Forelimb muscle (tissue), 1 donor: ENCODE results near the gene SLC38A10. TPM values are rescaled to one million over a fixed set of nuclear protein-coding genes. Genes with fewer than 3 reads are reported as not detected.

Experiments
- DNase-seq: peaks from one replicate; pipeline ENCODE4 v3.0.0-alpha.2; 2013; ENCODE audit warnings: low read depth
- polyA plus RNA-seq: library from polyadenylated mRNA; unstranded; fragments of 120-200 nt; gene quantifications from one replicate; pipeline ENCODE4 v1.2.1, GENCODE V29; 2013; ENCODE audit not compliant: insufficient read length

Gene SLC38A10
- polyA plus RNA-seq, 1 donor = 52.9 TPM

DNA sequence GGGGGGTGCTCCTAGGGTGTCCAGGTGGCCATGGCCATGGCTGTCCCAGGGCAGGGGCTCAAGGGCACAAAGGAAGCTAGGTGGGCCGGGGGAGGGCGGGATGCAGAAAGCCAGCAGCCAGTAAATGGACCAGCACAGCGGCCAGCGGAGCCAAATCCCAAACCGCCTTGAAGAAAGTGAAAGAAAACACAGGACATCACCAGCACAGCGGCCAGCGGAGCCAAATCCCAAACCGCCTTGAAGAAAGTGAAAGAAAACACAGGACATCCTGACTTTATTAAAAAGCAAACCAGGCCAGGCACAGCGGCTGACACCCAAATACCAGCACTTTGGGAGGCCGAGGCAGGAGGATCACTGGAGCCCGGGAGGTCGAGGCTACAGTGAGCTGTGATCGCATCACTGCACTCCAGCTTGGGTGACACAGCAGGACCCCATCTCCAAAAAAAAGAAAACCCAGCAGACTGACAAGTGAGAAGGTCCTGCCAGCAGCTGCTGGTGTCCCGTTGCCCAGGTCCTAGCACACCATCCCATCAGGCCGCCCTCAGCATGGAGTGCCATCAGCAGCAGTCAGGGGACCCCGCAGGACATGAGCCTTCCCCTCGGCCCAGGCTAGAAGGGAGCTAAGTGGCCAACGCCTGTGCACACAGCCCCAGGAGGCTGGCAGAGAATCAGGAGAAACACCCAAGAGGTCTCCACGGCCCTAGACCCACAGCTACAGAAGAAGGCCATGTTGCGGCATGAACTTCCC lies 17.0 kb downstream of the SLC38A10 start:
- no peak for DNase-seq

DNA sequence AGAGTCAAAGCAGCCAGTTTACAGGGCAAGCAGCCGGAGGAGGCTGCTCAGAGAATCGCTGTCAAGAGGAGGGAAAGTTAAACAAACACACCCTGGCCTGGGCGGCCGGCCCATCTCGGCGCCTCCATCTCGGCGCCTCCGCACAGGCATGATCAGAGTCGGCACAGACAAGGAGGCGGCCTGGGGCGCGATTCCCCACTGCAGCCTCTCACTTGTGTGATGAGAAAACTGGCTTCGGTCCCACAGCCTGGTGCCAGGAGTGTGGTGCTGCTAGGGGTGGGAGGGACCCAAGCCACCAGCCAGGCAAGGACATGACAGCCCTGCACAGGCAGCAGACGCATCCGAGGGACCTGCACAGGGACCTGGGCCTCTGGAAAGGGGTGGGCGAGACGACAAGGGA lies 17.7 kb downstream of the SLC38A10 start:
- no peak for DNase-seq

DNA sequence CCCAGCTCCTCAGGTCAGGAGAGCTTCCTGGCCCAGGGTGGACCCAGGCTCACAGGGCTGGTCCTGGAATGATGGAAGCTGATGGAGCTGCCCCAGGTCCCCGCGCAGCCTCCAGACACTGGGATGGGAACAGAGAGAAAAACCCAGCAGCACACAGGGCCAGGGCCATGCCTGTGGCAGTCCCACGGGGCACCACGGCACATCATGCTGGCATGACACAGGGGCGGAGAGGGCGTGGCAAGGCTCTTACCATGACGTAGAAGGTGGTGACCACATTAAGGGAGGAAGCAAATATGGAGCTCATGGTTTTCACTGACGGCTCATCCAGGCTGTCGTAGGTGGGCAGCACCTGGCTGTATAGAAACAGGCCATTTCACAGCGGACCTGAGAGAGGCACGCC lies 18.3 kb downstream of the SLC38A10 start:
- no peak for DNase-seq

DNA sequence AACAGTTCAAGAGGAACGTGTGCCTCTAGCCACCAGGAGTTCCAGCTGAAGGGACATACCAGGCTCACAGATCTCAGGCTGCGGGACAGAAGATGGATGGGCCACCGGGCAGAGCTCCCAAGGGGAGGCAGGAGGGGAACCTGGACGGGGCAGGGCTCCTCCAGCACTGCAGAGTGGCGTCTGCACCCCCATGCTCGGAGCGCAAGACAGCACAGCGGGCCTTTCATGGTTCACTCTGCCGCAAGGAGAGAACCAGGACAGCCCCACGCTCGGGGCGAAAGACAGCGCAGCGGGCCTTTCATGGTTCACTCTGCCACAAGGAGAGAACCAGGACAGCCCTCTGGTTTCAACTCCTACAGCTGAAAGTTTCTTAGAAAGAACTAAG lies 20.6 kb downstream of the SLC38A10 start:
- DNase-seq = no peak

DNA sequence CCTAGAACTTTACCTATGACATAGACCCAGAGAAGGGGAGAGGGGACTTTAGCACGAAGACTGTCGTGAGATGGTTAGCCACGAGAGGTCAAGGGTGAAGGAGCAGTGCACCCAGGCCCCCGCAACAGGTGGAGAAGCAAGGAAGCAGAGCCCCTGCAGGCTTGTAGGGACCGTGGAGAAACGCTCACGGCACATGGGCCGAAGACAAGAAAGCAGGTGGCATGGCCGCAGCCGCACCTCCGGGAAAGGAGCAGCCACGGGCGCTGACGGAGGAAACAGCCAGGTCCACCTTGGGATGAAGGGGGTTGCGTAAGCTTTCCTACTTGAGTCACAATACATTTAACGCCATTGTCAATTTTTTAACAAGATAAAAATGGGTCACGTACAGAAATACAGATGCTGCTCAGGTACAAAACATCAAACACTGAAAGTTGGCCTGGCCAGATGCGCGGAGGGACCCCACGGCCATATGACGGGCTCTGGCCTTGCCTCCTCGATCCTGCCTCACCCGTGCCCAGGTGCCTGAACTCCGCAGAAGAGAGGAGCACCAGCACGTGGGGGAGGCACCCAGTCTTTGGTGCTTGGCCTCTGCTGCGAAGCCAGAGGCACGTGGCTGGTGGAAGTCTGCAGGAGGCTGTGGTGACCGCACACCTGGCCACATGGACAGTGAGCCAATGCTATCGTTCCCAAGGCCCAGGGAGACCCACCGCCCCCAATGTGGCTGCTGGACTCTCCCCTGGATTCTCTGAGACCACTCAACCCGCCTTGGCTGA lies 21.2 kb downstream of the SLC38A10 start:
- no peak for DNase-seq

DNA sequence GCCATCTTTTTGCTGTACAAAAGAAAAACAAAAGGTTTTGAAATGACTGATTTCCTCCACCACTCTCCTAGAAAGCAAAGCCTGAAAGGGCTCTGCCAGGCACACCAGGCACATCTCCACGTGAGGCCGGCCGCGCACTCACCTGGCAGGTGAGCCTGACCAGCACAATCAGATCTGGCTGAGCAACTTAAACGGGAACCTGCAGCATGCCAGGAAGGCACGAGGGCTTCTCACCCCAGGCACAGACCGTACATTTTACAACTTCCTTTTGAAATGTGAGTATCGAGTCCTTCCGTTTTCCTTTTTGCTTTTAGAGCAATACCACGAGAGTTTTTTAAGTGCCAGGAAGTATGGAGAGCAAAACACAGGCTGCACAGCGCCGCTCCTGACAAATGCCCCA lies 22.5 kb downstream of the SLC38A10 start:
- no peak for DNase-seq

DNA sequence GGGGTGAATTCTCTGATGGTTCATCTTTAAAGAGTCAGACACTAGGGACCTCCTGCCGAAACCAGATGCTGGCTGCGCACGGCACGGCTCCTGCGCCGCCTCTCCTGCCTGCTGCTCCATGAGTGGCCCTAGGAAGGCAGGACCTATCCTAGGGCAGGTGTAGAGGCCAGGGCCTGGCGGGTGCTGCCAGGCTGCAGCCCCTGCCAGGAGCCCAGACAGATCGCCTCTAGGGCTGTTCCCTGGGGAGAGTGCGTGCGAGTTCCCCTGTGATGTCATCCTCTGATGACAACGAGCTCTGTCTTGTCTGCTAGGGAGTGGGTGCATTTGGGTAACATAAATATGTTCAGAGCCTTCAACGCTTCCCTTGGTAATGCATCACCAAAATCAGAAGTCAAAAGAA lies 23.9 kb downstream of the SLC38A10 start:
- no peak for DNase-seq

DNA sequence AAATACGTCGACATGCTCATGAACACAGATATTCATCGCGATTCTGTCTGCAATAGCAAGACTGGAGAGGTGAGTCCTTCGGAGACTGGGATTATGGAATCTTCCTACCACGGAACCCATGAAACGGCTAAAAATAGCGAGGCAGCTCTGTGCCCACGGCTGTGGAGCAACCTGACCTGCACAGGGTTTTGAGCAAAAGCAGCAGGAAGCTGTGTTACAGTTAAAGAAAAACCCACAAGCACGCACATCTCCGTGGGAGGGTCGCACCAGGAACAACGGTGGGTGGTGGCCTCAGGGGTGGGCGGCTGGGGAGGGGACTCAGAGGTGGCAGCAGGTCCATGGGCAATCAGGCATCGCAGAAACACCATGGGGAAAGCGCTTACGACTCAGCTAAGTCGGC lies 24.8 kb downstream of the SLC38A10 start:
- DNase-seq = no peak

DNA sequence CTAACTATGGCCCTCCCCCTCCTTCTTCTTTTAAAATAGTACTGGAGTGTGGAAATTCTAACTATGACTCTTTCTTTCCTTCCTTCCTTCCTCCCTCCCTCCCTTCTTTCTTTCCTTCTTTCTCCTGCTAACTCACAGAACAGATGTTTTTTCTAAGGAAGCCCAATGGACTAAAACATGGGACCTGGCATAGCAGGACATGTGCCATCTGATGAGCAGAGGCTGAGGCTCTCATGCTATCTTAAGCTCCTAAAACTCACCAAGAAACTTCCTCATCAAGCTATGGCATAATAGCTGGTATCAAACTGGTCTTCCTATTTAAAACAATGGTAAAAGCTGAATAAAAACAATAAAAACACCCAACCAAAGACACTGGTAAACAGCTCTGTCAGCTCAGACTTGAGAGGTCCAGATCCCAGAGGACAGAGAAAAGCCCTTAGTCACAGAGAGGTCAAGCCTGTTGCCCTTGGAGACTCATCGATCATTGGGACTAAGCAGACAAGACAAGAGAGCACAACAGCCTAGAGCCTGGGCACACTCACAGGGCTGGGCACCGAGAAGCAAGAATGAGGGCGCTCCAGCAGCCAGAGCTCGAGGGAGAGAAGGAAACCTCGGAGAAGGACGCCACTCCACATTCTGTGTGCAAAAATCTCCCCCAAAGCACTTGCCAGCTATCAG lies 27.6 kb downstream of the SLC38A10 start:
- no peak for DNase-seq

DNA sequence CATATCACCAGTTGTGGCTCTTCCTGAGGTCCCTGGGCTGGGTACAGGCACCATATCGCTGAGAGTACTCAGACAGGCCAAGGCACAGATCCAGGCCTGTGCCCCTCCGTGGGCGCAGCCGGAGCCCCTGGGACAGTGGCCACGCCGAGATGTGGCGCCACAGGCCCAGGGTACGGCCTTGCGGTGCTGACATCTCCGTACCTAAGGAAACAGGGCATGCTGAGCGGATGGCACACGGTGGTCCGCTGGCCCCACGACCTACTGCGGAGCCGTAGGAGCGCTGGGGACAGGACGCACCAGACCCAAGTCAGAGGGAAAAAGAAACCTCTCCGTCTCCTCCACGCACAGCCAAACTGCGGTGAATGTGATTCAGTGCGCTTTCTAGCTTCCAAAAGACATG lies 29.5 kb downstream of the SLC38A10 start:
- no peak for DNase-seq

DNA sequence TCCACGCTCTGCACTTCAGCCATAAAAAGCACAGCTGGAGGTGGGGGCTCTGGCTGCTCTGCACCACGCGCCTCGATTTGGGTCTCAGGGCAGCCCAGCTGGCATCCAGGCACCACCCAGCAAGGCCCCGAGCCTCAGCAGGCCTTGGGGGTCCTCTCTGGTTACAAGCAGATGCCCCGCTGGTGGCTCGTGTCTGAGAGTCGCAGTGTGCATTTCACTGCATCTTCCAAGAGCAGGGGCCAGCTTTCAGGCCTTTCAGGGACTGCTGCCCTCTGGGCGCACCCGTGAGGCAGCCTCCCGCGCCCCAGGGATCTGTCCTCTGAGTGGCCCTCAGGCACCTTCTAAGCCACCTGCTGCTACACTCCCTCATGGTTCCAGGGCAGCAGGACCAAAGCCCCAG lies 30.5 kb downstream of the SLC38A10 start:
- no peak for DNase-seq

DNA sequence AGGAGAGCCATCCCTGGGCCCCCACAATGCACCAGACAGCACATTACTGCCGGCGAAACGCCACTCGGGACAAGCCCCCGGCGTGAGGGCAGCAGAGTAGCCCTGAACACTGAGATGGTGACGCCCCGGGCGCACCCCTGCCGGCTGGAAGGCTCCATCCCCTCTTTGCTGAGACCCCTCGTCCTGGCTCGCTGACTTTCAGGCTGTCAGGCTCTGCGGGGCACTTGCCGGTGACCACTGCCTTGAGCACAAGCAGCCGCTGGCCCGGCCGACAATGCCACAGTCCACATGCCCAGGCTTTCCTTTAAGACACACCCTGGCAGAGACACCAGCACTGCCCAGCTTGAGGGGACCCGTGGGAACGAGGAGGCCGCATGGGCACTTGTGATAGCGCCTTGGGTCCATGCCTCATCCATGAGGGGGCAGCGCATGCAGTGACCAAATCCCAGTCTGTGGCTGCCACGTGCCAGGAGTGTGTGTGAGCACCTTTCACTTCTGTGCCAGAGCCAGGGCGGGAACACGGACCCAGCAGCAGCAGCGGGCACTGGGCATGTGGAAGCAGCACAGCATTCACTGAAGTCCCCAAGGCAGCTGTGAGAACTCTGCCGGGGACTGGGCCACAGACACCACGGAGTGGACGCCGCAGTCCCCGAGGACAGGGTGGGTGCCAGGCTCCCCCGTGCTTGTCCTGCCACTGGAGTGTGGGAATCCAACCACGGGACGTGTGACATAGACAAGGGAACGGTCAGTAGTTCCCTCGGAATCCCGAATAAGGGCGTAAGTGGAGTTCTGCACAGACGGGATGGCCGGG lies 31.5 kb downstream of the SLC38A10 start:
- no peak for DNase-seq

DNA sequence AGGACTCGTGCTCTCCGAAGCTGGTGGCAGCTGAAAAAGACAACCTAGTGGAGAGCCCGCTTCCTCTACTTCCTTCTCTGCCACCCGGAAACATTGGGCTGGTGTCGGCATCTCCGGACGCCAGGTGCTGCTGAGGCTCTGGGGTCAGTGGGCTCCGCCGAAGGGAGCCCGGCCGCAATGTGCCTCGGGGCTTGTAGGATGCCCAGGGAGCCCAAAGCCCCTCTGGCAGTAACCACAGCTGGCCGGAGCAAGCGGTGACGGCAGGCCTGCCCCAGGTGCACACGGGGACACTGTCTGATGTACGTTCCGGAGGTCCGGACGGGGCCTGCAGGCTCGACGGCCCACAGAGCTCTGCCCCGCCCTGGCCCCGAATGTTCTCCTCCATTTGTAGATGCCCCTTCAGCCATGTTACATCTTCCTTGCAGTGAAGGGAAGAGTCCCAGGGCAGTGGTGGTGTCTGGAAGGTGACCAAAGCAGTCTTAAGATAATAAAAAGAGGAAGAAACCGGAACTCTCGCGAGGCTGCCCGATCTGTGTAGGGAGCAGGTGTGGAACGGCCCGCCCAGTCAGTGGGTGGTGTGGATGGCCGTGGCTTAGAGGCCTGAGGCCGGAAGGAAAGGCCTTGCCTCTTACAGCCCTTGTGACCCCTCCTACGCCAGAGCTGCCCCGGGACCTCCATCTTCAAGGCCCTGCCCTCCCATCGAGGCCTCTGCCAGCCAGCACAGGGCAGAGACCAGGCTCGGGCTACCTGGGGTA lies 33.3 kb downstream of the SLC38A10 start:
- no peak for DNase-seq

DNA sequence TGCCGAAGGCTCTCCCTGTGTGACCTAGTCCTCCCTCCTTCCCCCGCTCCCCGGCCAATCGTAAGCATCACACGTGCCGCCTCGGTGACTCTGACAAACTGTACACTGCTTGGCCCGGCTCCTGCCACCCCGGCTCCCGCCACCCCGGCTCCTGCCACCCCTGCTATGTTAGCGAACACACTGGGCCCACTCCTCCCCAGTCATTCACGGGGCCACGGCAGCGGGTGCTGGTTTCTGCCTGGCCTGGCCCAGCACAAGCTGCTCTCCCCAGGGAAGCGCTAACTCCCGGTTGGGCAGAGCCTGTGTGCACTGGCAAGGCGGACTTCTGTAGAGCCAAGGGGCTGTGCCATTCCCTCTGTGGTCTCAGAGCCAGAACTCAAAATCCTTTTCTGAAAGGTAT lies 34.0 kb downstream of the SLC38A10 start:
- no peak for DNase-seq

DNA sequence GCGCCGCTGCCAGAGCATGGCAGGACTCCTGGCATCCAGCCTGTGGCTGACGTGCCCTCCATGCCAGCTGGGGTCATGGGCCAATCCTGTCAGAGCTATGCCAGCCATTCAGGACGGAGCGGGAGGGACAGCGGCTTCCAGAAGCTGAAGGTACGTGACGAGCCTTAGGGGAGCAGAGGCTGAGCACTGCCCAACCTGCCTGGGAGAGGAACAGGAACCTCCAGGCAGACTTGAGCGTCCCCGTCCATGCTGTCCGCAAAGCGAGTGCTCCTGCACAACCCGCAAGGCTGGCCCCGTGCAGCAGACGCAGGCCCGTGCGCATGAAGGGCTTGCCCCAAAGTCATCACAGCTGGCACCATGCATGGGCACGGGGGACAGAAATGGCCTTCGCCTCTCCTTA lies 34.5 kb downstream of the SLC38A10 start:
- no peak for DNase-seq

DNA sequence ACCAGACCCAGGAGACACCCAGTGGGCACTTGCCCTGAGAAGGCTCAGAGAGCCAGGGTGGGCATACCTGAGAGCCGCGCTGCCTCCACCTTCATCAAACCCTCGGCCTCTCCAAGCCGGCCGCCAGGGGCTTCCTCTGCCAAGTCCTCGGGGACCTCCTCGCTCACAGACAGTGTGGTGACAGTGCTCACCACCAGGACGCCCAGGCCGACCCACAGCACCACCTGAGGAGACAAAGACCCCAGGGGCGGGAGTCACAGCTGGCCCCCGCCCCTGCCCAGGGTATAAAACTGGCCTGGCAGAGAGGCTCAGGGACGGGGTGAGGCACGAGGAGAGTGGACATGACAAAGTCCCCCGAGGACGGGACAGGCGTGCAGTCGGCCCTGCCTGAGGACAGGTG lies 34.9 kb downstream of the SLC38A10 start:
- no peak for DNase-seq

DNA sequence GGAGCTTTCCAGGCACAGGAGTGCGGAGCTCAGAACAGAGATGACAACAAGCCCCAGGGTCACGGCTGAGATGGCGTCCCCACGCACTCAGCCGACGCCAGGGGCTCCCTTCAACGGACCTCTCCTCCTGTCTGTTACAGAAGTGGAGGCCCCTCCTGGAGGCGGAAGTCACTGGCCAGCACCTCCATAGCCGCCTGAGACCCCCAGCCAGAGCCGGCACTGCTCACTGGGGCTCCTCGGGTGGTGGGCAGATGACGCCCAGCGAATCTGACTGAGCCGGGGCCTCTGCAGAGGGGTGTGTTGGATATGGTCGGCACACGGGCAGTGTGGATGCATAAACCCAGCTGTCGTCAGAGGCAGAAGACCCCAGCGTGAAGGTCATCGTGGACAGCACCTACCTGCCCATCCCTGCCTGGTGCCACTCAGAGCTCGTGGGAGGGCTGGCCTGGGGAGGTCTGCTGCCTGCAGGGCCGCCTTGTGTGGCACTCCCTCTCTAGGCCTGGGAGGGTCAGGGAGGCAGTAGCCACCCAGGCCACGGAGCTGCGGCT lies 36.0 kb downstream of the SLC38A10 start:
- DNase-seq = no peak

DNA sequence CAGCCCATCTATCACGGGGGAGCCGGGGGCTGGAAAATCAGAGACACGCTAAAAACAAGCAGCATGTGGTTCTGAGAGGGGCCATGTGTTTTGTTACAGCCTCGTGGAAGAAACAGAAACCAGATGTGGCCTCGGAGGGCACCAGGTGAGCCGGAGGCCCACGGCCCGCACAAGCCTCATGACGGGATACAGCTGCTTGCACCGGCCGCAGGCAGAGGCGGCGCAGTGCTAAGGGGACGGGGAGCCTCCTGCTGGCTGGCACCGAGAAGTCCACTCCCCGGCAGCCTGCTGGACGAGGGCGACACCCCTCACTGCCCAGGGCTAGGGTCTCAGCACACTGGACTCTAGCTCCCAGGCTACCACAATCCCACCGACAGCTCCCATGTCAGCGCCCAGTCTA lies 36.8 kb downstream of the SLC38A10 start:
- DNase-seq = no peak

DNA sequence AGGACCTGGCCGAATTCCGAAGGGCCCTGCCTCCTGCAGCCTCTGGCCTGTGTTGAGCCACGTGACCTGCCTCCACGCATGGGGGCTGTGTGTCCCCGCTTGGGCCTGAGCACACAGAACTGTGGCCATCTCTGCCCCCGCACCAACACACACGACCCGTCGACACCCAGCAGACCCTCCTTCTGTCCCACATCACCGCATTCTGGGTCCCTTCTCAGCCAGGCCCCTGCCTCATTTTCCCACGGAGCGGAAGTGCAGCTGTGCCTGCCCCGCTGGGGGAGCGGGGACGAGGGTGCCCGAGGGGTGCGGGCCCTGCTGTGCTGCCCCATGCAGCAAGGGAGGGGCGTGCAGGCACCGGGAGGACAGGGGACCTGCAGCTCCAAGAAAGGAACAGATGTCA lies 37.6 kb downstream of the SLC38A10 start:
- no peak for DNase-seq

DNA sequence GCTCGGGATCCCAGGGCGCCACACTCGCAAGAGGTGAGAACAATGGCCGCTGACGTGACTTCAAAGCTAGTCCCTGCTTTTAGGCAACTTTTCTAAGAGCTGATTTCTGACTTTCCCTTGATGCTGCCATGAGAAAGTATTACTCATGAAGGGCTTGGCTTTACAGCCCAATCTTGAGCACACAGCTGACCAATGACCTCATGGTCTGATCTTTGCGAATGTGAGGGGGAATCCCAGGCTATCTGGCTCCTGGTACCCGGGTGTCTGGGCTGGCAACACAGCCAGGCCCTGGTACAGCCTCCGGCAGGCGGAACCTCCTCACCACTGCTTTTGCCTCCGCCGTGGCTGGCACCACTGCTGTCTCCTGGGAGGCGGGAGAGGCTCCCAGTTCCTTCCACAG lies 38.5 kb downstream of the SLC38A10 start:
- no peak for DNase-seq
